Measurements from ENCODE around the gene GTF2H4. TPM values are rescaled to one million over a fixed set of nuclear protein-coding genes. Genes with fewer than 3 reads are reported as not detected.

The GTF2H4 gene
- total RNA-seq, 1 experiment from 2014 or later: 42.6 TPM

DNA sequence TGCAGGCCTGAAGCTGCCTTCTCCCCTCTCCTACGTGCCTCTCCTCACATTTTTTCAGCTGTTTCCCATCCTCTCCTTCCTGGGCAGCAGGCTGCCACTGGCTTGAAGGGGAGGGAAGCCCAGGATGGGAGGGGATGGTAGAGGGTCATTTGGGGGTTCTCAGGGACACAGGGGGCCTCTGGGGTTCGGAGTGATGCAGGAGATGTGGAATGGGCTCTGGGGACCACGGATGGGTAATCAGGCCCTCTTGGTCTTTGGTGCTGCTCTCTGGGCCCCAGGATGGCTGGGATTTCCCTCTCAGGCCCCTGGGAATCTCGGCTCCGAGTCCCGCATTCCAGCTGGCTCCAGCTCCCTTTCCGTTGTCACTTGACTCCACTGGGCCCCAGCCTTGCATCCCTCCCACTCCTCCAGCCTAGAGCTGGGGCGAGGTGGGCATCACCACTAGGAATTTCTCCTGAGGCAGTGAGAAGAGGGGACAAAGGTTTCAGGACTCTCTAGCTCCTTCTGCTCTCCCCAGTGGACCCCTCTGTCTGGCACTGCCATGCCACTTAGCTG is 25.7 kb upstream of the GTF2H4 start:
- Histone ChIP-seq H3K27me3 (replicated peaks; ENCODE audit: insufficient read depth, low read depth, low read length, poor library complexity) (no peaks in the 10 kb centered on the region), H3K4me1 (ENCODE audit: insufficient read depth, low read length, poor library complexity, severe bottlenecking) (peaks cover 34% of the 10 kb centered on the region), H3K4me3 (ENCODE audit: low read depth, low read length, poor library complexity, severe bottlenecking) (no peak overlapping the region), H3K9me3 (ENCODE audit: low read depth, low read length, poor library complexity, severe bottlenecking) (no peaks in the 10 kb centered on the region), H3K36me3 (ENCODE audit: insufficient read depth, low read length, poor library complexity, severe bottlenecking) (no peaks in the 10 kb centered on the region), H3K27ac (ENCODE audit: low read depth, low read length, poor library complexity, severe bottlenecking) (no peak overlapping the region)
- no peak for DNase-seq (ENCODE audit: low spot score)
- CTCF ChIA-PET: interaction anchor here (0.6 to 0.7 kb wide), 3 partner anchors 12 to 267 kb away, joined by 3 to 4 read pairs (median 4); no protein-coding TSS in a partner anchor
- intact Hi-C loops (cut with micrococcal nuclease; ENCODE audit: unreplicated experiment): loop anchor here (10.0 kb wide), 1 partner anchor 327 kb away; the partner anchor contains the start of genes GNL1 and PRR3
- TF ChIP-seq, protein P1, sequence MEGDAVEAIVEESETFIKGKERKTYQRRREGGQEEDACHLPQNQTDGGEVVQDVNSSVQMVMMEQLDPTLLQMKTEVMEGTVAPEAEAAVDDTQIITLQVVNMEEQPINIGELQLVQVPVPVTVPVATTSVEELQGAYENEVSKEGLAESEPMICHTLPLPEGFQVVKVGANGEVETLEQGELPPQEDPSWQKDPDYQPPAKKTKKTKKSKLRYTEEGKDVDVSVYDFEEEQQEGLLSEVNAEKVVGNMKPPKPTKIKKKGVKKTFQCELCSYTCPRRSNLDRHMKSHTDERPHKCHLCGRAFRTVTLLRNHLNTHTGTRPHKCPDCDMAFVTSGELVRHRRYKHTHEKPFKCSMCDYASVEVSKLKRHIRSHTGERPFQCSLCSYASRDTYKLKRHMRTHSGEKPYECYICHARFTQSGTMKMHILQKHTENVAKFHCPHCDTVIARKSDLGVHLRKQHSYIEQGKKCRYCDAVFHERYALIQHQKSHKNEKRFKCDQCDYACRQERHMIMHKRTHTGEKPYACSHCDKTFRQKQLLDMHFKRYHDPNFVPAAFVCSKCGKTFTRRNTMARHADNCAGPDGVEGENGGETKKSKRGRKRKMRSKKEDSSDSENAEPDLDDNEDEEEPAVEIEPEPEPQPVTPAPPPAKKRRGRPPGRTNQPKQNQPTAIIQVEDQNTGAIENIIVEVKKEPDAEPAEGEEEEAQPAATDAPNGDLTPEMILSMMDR (conservative IDR thresholded peaks at IDR 0.05; ENCODE audit: low read depth, low read length): no peak
- no peak for TF ChIP-seq EZH2 (IDR thresholded peaks at IDR 0.05; ENCODE audit: borderline replicate concordance, low read depth, low read length, poor library complexity, severe bottlenecking)
- no TSS peak for BruUV-seq (replicated peaks)
- POLR2A ChIA-PET (ENCODE audit: low non-redundant PET): no interaction called here

DNA sequence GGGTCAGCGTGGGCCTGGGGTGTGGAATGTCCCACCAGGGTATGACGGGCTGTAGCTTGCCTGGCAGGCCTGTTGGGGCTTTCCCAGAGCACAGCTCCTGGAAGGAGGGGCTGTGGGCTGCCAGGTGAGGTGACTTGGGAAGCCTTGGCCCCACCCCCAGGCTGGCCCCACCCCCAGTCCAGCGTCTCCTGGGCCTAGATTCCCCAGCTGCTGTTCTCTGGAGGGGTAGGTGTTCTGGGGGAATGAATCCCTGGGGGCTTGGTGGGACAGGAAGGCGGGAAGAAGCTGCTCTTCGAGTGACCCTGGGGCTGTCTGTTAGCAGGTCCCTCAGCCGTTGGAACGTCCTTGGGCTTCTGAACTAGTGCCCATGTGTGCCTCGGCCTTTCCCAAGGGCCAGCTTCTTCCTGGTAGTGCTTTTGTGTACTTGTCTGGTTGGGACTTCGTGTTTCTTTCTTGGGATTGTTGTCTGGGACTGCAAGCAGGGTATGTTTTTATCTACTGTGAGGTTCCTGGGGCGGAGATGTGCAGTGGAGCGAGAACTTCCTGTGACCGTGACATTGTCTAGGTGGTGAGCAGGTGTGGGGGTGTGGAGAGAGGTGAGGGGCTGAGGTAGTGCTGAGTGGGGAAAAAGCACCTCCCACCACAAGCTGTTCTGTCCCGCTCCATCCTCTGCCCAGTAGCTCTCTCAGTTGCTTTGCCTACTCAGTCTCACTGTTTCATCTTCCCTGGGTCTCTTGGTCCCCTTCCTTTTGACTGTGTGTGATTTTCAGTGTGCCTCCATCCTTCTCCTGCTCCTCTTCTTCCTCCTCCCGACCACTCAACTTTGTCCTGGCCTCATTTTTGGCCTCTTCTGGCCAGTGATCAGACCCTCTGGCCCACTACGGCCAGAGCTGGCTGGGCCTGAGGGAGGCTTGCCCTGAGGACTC is 25.0 kb upstream of the GTF2H4 start:
- POLR2A ChIA-PET (ENCODE audit: low non-redundant PET): interaction anchor here (0.6 kb wide), 1 partner anchor 155 kb away, joined by 3 read pairs; no protein-coding TSS in a partner anchor
- CTCF ChIA-PET: interaction anchor here (0.5 to 0.7 kb wide), 3 partner anchors 53 to 268 kb away, joined by 3 to 4 read pairs (median 3); no protein-coding TSS in a partner anchor

More for the DNA sequence above, 25.0 kb upstream of the GTF2H4 start:
- Histone ChIP-seq H3K4me1 (ENCODE audit: insufficient read depth, low read length, poor library complexity, severe bottlenecking) (peaks cover 41% of the 10 kb centered on the region), H3K4me3 (ENCODE audit: low read depth, low read length, poor library complexity, severe bottlenecking) (peak overlapping the region; percentile 72), H3K27me3 (replicated peaks; ENCODE audit: insufficient read depth, low read depth, low read length, poor library complexity) (no peaks in the 10 kb centered on the region), H3K27ac (ENCODE audit: low read depth, low read length, poor library complexity, severe bottlenecking) (peak overlapping the region; percentile 64), H3K9me3 (ENCODE audit: low read depth, low read length, poor library complexity, severe bottlenecking) (no peaks in the 10 kb centered on the region), H3K36me3 (ENCODE audit: insufficient read depth, low read length, poor library complexity, severe bottlenecking) (no peaks in the 10 kb centered on the region)
- intact Hi-C loops (cut with micrococcal nuclease; ENCODE audit: unreplicated experiment): loop anchor here (10.0 kb wide), 1 partner anchor 328 kb away; the partner anchor contains the start of genes GNL1 and PRR3
- no peak for TF ChIP-seq EZH2 (IDR thresholded peaks at IDR 0.05; ENCODE audit: borderline replicate concordance, low read depth, low read length, poor library complexity, severe bottlenecking)
- TF ChIP-seq, protein P1 (conservative IDR thresholded peaks at IDR 0.05; ENCODE audit: low read depth, low read length): no peak
- DNase-seq (ENCODE audit: low spot score): no peak
- no TSS peak for BruUV-seq (replicated peaks)
